GM19455 (cell line): ENCODE data around the gene CNTROB.

Experiments
- ATAC-seq: cut with Tn5 transposase; IDR thresholded peaks from one replicate; pipeline ENCODE4 v1.9.1; 2021; ENCODE audit not compliant: unreplicated experiment

Gene CNTROB

GRCh38 chr17:7931709-7932482 lies at the start of gene CNTROB, which contains the start of gene TRAPPC1:
TSS of gene CNTROB (plus strand) at chr17:7932206. CDS start at chr17:7933080, 874 bp downstream.
TSS of gene TRAPPC1 (minus strand) at chr17:7931946. CDS start at chr17:7931829, 117 bp downstream.
- peak; percentile 90 for ATAC-seq

GRCh38 chr17:7882629-7883028 lies 49.4 kb upstream of the CNTROB start:
- no peak for ATAC-seq

GRCh38 chr17:7883781-7884386 lies 48.1 kb upstream of the CNTROB start:
- no peak for ATAC-seq

- no peak for ATAC-seq
Measured at GRCh38 chr17:7884581-7885366, 47.2 kb upstream of the CNTROB start.

- ATAC-seq, result no peak
Measured at GRCh38 chr17:7885367-7886226, 46.4 kb upstream of the CNTROB start.

GRCh38 chr17:7886227-7887037 lies 45.6 kb upstream of the CNTROB start:
- ATAC-seq, result no peak

- ATAC-seq, result no peak
Measured at GRCh38 chr17:7887038-7887481, 44.9 kb upstream of the CNTROB start.

GRCh38 chr17:7887482-7888183 lies 44.4 kb upstream of the CNTROB start:
- no peak for ATAC-seq

GRCh38 chr17:7888184-7888920 lies 43.7 kb upstream of the CNTROB start, which contains the start of gene CHD3:
TSS of gene CHD3 (plus strand) at chr17:7888789. CDS start at chr17:7889001, 212 bp downstream.
- no peak for ATAC-seq

GRCh38 chr17:7889166-7889955 lies 42.6 kb upstream of the CNTROB start:
- ATAC-seq, result no peak

- ATAC-seq, result no peak
Measured at GRCh38 chr17:7893187-7893880, 38.7 kb upstream of the CNTROB start.

- ATAC-seq, result no peak
Measured at GRCh38 chr17:7894226-7894625, 37.8 kb upstream of the CNTROB start.

- no peak for ATAC-seq
Measured at GRCh38 chr17:7894866-7895265, 37.1 kb upstream of the CNTROB start.

GRCh38 chr17:7897090-7897489 lies 34.9 kb upstream of the CNTROB start:
- ATAC-seq, result no peak

GRCh38 chr17:7897773-7898172 lies 34.2 kb upstream of the CNTROB start:
- ATAC-seq, result no peak

GRCh38 chr17:7903154-7904103 lies 28.6 kb upstream of the CNTROB start:
- ATAC-seq, result no peak
